Measurements from ENCODE around the gene SPEN.
"Not testable (repeated sequence)": the region's sequence is repeated elsewhere in the genome, so short reads cannot be mapped to it uniquely, and the experiment has no call there.

SPEN gene

DNA sequence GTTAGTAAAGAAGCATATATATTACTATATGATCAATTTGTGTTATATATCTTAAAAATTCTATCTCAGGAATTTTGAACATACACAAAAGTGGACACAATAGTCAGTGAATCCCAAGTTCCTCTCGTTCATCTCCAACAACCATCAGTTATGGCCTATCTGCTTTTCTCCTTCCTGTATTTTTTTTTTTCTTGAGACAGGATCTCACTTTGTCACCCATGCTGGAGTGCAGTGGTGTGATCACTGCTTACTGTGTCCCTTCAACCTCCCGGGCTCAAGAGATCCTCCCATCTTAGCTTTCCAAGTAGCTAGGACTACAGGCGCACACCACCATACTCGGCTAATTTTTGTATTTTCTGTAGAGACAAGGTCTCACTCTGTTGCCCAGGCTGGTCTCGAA is 9.4 kb downstream of the SPEN start:
- no peak for DNase-seq

- no peak for DNase-seq
Observed at GRCh38 chr1:15858069-15858670, 10.7 kb downstream of the SPEN start.

GRCh38 chr1:15858672-15859372 is 11.3 kb downstream of the SPEN start:
- DNase-seq = no peak

DNA sequence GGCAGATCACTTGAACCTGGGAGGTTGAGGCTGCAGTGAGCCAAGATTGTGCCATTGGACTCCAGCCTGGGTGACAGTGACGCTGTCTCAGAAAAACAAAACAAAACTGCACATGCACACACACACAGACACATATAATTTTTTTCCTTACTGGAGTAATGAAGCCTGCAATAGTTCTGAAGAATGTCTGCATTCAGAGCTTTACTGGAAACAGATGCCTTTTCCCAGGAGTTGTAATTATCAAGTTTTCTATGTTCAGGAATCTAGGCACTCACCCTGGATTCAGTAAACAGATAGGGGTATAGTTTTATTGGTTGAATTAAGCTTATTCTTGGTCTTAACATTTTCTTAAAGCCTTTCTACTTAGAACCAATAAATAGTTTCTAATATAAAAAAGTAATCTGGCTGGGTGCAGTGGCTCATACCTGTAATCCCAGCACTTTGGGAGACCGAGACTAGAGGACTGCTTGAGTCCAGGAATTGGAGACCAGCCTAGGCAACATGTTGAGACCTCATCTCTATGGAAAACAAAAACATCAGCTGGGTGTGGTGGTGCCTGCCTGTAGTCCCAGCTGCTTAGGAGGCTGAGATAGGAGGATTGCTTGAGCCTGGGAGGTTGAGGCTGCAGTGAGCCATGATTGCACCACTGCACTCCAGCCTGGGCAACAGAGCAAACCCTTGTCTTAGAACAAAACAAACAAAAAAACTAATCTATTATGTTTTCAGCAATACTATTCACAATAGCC is 15.8 kb downstream of the SPEN start:
- DNase-seq = no peak

DNA sequence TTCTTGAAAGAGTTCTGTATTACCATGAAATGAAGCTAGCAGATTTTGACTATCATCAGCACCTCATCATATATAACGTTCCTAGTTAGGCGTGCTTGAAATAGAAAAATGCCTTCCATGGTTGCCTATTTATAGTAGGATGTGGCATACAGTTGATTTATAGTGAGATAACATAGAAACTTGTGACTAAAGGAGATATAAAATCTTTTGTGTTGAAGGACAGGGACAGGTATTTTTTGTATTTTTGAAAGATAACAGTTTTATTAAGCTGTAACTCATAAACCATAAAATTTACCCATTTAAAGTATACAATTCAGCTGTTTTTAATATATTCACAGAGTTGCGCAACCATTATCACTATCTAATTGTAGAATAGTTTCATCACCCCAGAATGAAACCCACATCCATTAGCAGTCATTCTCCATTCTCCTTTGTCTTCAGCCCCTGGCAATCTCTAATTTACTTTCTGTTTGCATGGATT is 19.3 kb downstream of the SPEN start:
- DNase-seq = no peak

DNA sequence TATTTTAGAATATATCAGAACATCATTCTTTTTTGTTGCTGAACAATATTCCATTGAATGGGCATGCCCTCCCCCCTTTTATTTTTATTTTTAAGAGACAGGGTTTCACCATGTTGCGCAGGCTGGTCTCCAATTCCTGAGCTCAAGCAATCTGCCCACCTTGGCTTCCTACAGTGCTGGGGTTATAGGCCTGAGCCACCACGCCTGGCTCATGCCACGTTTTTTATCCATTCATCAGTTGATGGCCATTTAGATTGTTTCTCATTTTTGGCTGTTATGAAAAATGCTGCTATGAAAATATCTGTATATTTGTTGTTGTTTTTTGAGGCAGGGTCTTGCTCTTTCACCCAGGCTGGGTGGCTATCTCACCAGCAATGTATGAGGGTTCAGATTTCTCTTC is 19.8 kb downstream of the SPEN start:
- DNase-seq = no peak

DNA sequence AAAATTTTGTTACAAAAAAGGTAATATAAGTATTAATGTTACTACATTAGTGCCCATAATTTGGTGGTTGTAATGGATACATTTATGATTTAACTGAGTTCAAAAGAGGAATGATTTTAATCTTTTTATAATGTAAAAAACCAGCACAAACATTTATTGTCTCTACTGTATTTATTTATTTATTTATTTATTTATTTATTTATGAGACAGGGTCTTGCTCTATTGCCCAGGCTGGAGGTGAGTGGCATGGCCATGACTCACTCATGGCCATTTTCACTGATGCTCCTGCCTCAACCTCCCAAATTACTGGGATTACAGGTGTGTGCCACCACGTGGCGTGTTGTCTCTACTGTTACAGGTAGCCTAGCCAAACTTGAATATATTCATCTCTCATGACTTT is 21.9 kb downstream of the SPEN start:
- no peak for DNase-seq

GRCh38 chr1:15870421-15870820 is 22.9 kb downstream of the SPEN start:
- DNase-seq = no peak

DNA sequence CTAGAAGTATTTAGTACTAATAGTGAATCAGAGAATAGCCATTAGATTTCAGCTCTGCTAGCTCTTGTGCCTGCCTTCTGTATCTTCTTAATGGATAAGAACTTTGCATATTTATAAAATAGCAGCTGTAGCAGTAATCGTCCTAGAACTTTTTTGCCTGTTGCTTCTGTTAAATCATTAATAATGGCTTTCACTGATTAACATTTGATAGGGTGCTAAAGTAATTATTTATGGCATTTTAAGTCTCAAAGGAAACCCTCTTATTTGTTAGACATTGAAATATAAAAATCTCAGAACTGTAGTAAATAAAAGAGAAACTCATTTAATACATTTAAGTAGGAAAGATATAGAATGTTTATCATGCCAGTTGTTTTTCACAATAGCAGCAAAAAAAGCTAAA is 27.0 kb downstream of the SPEN start:
- DNase-seq = no peak

DNA sequence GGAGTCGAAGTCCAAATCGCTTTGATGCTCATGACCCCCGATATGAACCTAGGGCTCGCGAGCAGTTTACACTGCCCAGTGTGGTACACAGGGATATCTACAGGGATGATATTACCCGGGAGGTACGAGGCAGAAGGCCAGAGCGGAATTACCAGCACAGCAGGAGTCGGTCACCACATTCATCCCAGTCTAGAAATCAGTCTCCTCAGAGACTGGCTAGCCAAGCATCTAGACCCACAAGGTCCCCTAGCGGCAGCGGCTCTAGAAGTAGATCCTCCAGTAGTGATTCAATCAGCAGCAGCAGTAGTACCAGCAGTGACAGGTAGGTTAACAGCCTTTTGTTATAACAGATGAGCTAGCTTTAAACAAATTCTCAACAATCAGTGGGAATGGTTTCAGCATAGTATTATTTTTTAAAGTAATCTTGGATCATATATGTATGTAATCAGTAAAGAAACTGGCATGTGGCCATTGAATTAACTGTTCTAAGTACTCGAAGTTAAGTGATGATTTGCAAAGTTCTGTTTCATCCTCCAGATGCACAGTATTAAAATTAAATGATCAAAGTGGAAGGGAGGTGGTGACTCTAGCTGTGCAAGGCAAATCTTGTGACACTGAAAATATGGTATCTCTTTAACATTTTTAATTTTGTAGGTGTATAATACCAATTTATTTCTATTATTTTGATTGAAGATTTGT is 29.0 kb downstream of the SPEN start:
- no peak for DNase-seq

- no peak for DNase-seq
Observed at GRCh38 chr1:15881961-15882360, 34.5 kb downstream of the SPEN start.

GRCh38 chr1:15882665-15883064 is 35.2 kb downstream of the SPEN start:
- no peak for DNase-seq

DNA sequence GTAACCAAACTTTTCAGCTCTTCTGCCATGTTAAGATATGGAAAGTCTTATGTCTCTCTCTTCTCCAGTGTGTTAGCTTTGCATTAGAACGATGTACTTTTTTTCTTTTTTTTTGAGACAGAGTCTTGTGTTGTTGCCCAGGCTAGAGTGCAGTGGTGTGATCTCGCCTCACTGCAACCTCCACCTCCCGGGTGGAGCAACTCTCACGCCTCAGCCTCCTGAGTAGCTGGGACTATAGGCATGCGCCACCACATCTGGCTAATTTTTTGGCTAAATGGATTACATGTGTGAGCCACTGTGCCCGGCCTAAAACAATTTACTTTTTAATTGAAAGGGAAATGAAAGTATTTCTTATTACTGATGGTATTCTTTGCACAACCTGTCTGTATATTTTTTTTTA is 35.8 kb downstream of the SPEN start:
- no peak for DNase-seq

DNA sequence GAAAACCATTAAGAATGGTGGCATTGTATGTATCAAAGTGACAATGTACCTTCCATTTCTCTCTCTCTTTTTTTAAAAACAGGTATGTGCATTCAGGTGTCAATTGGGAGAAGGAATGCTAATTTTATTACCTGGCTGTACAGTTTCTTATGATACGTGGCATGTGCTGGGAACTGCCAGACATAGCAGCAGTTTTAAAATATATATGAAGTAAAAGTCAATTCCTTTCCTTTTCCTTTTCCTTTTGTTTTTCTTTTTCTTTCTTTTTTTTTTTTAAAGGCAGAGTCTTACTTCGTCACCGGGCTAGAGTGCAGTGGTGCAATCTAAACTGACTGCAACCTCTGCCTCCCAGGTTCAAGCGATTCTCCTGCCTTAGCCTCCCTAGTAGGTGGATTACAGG is 37.0 kb downstream of the SPEN start:
- DNase-seq = no peak

GRCh38 chr1:15885269-15885668 is 37.8 kb downstream of the SPEN start:
- DNase-seq = no peak

DNA sequence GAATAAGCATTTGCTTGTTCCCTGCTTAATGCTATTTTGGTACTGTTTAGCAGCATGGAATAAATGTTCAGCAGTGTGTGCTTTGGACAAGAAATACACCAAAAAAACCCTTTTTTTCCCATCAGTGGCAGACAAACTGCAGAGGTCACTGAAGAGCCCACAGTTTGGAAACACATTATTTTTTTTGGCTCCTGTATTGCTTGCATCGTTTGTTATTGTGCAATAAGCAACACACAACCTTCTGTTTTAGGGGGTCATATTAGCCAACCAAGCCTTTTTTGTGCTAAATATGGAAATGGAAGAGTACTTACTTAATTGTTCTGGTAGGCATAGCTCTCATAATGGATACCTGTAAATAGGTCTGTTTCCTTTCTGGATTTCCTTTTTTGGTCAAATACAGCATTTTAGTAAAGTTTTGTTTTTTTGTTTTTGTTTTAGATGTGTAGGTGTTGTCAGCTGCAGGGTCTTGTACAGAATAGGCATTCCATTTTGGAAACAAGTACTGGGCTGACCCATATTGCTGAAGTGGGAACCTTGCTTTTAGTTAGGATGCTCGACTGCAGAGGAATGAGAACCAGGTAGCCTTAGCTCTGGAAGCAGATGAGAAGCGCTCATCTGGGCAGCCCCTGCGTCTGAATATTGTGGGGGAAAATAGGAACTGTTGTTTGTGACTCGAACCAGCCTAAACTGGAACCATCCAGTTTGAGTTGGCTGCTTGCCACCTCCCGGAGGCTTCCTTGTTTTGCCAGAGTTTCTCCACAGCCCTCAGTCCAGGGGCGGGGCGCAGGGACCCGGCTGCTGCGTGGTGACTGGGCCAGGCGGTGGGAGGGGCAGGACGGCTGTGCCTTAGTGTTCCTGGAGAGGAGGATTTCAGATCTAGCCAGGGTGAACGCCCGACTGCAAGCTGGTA is 38.4 kb downstream of the SPEN start:
- no peak for DNase-seq

DNA sequence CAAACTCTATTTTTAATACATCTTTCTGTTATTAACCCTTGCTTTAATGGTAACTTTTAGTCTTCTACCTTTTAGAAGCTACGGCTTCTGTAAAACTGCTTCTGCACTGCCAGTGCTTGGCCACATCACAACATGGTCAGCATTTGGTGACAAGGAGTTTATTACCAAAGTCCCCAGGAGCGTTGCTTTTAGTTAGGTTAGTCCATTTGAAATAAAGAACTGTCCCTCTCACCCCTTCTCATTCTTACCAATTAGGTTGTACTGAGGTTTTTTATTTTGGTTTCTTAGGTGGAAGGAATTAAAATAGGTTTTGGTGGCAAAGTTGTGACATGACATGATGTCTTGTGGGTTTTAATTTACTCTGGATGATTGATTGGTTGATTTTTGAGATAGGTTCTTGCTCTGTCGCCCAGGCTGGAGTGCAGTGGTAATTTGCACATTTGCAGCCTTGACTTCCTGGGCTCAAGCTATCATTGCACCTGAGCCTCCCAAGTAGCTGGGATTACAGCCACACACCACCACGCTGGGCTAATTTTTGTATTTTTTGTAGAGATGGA is 39.2 kb downstream of the SPEN start:
- no peak for DNase-seq

DNA sequence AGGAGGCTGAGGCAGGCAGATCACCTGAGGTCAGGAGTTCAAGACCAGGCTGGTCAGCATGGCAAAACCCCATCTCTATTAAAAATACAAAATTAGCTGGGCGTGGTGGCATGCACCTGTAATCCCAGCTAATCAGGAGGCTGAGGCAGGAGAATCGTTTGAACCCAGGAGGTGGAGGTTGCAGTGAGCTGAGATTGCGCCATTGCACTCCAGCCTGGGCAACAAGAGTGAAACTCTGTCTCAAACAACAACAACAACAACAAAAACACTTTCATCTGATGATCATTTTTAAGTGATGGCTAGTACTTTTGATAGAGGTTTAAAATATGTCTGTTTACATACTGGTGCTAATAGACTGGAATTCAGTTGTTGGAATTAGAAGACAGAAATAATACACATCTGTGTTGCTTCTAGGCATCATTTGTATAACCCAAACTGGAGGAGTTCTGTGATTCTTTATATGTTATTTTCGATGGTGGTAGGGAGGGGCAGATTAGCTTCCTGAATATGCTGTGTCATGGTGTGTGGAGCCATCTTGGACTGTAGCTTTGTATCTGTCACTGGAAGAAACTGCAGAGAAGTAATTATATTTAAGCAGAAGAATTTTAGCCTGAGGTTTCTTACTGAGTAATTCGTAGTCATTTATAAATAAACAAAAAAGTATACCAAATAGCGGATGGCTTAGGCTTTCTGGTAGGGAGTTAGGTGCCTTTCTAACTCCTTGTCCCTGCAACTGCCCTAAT is 45.5 kb downstream of the SPEN start:
- DNase-seq = not testable (repeated sequence)

DNA sequence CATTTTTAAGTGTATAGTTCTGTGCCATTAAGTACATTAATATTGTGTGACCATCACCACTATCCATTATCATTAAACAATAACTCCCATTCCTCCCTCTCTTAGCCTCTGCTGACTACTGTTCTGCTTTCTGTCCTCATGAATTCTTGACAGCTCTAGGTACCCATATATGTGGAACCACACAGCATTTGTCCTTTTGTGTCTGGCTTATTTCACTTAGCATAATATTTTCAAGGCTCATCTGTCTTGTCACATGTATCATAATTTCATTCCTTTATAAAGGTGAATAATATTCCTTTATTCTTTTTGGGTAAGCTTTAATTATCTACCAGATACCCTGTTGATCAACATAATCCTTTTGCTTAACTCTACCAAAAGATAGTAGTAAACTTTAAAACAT is 47.7 kb downstream of the SPEN start:
- no peak for DNase-seq

- DNase-seq = not testable (repeated sequence)
Observed at GRCh38 chr1:15896841-15897610, 49.5 kb downstream of the SPEN start.

All from activated gamma-delta T cell (primary cell).